Mesothelial cell of epicardium (in vitro differentiated cells): Measurements from ENCODE around the gene AUTS2. TPM values are rescaled to one million over a fixed set of nuclear protein-coding genes. Genes with fewer than 3 reads are reported as not detected.

Source experiments
- DNase-seq, 2 experiments: peaks; one replicate each; pipeline ENCODE4 v3.0.0; 2021; ENCODE audit warnings: low spot score in 2 of 2; ENCODE audit not compliant: unreplicated experiment in 2 of 2
- H3K27ac Mint-ChIP-seq: 2 replicates; pipeline ENCODE4 v1.8.0; 2021; ENCODE audit warnings: mixed read lengths
- H3K27me3 Mint-ChIP-seq: 2 replicates; pipeline ENCODE4 v1.8.0; 2021; ENCODE audit warnings: low read depth, mixed read lengths
- H3K36me3 Mint-ChIP-seq: 2 replicates; pipeline ENCODE4 v1.8.0; 2021; ENCODE audit warnings: mixed read lengths
- H3K4me1 Mint-ChIP-seq: 2 replicates; pipeline ENCODE4 v1.8.0; 2021; ENCODE audit warnings: mixed read lengths
- H3K4me3 Mint-ChIP-seq: 2 replicates; pipeline ENCODE4 v1.8.0; 2021; ENCODE audit warnings: mild to moderate bottlenecking, moderate library complexity, mixed read lengths
- H3K9me3 Mint-ChIP-seq: 2 replicates; pipeline ENCODE4 v1.8.0; 2021; ENCODE audit warnings: mixed read lengths
- CTCF ChIP-seq: fragments of 200-600 bp; sonication (generic); IDR thresholded peaks from one replicate; pipeline ENCODE4 v1.5.0; 2021; ENCODE audit warnings: antibody characterized with exemption; ENCODE audit not compliant: unreplicated experiment
- total RNA-seq: library from RNA; stranded (reverse); gene quantifications from 3 replicates; pipeline ENCODE4 v1.2.1, GENCODE V29; 2021

AUTS2 gene
- total RNA-seq, 1 donor from 2014 or later, result 135 TPM

- no peak for TF ChIP-seq CTCF
- no peaks in the 10 kb centered on the region for H3K27me3 Mint-ChIP-seq
- H3K4me3 Mint-ChIP-seq, result no peak overlapping the region
- H3K36me3 Mint-ChIP-seq, result peaks cover 2% of the 10 kb centered on the region
- peaks cover 46% of the 10 kb centered on the region for H3K4me1 Mint-ChIP-seq
- no peak for DNase-seq
- H3K27ac Mint-ChIP-seq, result no peak overlapping the region
- no peaks in the 10 kb centered on the region for H3K9me3 Mint-ChIP-seq
Observed at GRCh38 chr7:70585071-70585470, 986.8 kb downstream of the AUTS2 start.

GRCh38 chr7:70586822-70587221 is 988.5 kb downstream of the AUTS2 start:
- H3K27me3 Mint-ChIP-seq, result no peaks in the 10 kb centered on the region
- H3K4me3 Mint-ChIP-seq, result no peak overlapping the region
- H3K36me3 Mint-ChIP-seq, result no peaks in the 10 kb centered on the region
- TF ChIP-seq CTCF, result no peak
- peaks cover 44% of the 10 kb centered on the region for H3K4me1 Mint-ChIP-seq
- H3K9me3 Mint-ChIP-seq, result no peaks in the 10 kb centered on the region
- no peak for DNase-seq
- no peak overlapping the region for H3K27ac Mint-ChIP-seq

- H3K4me1 Mint-ChIP-seq, result peaks cover 37% of the 10 kb centered on the region
- no peaks in the 10 kb centered on the region for H3K27me3 Mint-ChIP-seq
- H3K9me3 Mint-ChIP-seq, result no peaks in the 10 kb centered on the region
- no peak for TF ChIP-seq CTCF
- no peak overlapping the region for H3K27ac Mint-ChIP-seq
- DNase-seq, result no peak
- H3K4me3 Mint-ChIP-seq, result no peak overlapping the region
- no peaks in the 10 kb centered on the region for H3K36me3 Mint-ChIP-seq
Observed at GRCh38 chr7:70587739-70588138, 989.5 kb downstream of the AUTS2 start.

- Mint-ChIP-seq H3K4me1 (peaks cover 31% of the 10 kb centered on the region), H3K9me3 (no peaks in the 10 kb centered on the region), H3K27ac (peak overlapping the region; percentile 52), H3K27me3 (peaks cover 3% of the 10 kb centered on the region), H3K4me3 (no peak overlapping the region), H3K36me3 (no peaks in the 10 kb centered on the region)
- DNase-seq, result no peak
- no peak for TF ChIP-seq CTCF
Observed at GRCh38 chr7:70588191-70588921, 990.1 kb downstream of the AUTS2 start.

- no peak for DNase-seq
- H3K27ac Mint-ChIP-seq, result no peak overlapping the region
- peaks cover 24% of the 10 kb centered on the region for H3K4me1 Mint-ChIP-seq
- H3K27me3 Mint-ChIP-seq, result peaks cover 8% of the 10 kb centered on the region
- H3K36me3 Mint-ChIP-seq, result no peaks in the 10 kb centered on the region
- no peak overlapping the region for H3K4me3 Mint-ChIP-seq
- no peaks in the 10 kb centered on the region for H3K9me3 Mint-ChIP-seq
- TF ChIP-seq CTCF, result no peak
Observed at GRCh38 chr7:70589010-70589409, 990.7 kb downstream of the AUTS2 start.

- no peak for TF ChIP-seq CTCF
- DNase-seq, result no peak
- Mint-ChIP-seq H3K36me3 (no peaks in the 10 kb centered on the region), H3K27ac (no peak overlapping the region), H3K4me1 (peaks cover 19% of the 10 kb centered on the region), H3K27me3 (peaks cover 13% of the 10 kb centered on the region), H3K9me3 (no peaks in the 10 kb centered on the region), H3K4me3 (no peak overlapping the region)
Observed at GRCh38 chr7:70589590-70589989, 991.3 kb downstream of the AUTS2 start.
